ENCODE data around the gene LGMN. TPM values are rescaled to one million over a fixed set of nuclear protein-coding genes. Genes with fewer than 3 reads are reported as not detected.

Gene LGMN
- total RNA-seq = 1 to 10 TPM; 6.0 to 7.0 TPM
- polyA plus RNA-seq = 7.0 TPM

DNA sequence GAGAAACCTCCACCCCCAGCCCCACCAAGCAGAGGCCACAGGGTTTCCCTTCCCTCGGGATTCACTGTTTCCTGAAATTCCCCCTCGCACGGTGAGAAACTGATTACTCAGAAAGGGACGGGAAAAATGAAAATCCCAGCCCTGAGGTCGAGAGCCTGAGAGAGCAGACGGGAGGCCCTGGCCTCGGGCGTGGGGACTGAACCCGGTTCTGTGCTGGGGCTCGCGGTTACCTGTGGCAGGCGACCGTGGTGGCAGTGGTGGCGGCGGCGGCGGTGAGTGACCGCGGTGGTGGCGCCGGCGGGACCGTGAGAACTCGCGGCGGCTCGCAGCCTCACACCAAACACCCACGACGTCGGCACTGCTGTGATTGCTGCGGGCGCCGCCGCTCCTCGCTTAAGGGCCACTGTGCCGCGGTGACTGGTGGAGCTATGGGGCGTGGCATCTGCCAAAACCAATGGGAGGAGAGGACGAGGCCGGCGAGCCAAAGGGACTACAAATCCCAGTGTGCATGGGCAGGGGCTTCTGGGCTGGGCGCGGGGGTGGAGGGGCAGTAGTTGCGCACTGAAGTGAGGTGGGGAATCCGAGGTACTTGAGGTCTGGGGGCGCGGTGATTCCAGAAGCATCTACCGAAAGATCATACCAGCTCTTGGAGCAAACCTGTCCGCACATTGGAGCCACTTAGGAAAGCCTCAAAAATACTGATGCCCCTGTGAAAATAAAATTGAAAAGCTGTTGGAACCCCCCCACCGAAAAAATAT lies at the start of gene LGMN:
TSS of gene LGMN (minus strand) at position 369 of the 758 bp plus-strand sequence. CDS start 15,841 bp downstream, outside the sequence.
- peak within 1 kb of the TSS; percentile 73 to 91 (median 81) for H3K4me3 Mint-ChIP-seq
- peaks cover 3% of the 10 kb centered on the region for H3K27me3 ChIP-seq (ENCODE audit: insufficient read depth, low read length, poor library complexity, severe bottlenecking)
- peaks cover 32 to 38% (median 36%) of the 10 kb centered on the region in 3 donors for H3K4me1 Mint-ChIP-seq
- H3K36me3 Mint-ChIP-seq = peaks cover 0 to 1% (median 0%) of the 10 kb centered on the region in 3 donors
- H3K27ac Mint-ChIP-seq = peak within 1 kb of the TSS in 6 of 8 donors; percentile 16 to 89 (median 61)
- peak; percentile 59 to 86 (median 74) for DNase-seq
- H3K27me3 Mint-ChIP-seq = peaks cover 27 to 35% of the 10 kb centered on the region in 2 donors
- peaks cover 4% of the 10 kb centered on the region for H3K4me1 ChIP-seq (ENCODE audit: insufficient read depth, low read length)
- H3K4me3 ChIP-seq (ENCODE audit: low read length) = peak within 1 kb of the TSS; percentile 75
- ChIA-PET POLR2A (interaction anchor here (0.7 to 0.8 kb wide), 2 partner anchors 12 to 32 kb away, joined by 3 read pairs; no protein-coding TSS in a partner anchor), CTCF (no interaction called here)
- no peaks in the 10 kb centered on the region for H3K36me3 ChIP-seq (ENCODE audit: insufficient read depth, low read length)
- no peaks in the 10 kb centered on the region for H3K9me3 ChIP-seq (ENCODE audit: low read length)
- peaks cover 0 to 6% (median 0%) of the 10 kb centered on the region in 5 donors for H3K9me3 Mint-ChIP-seq
- no peak within 1 kb of the TSS for H3K27ac ChIP-seq (ENCODE audit: low read depth, low read length)

DNA sequence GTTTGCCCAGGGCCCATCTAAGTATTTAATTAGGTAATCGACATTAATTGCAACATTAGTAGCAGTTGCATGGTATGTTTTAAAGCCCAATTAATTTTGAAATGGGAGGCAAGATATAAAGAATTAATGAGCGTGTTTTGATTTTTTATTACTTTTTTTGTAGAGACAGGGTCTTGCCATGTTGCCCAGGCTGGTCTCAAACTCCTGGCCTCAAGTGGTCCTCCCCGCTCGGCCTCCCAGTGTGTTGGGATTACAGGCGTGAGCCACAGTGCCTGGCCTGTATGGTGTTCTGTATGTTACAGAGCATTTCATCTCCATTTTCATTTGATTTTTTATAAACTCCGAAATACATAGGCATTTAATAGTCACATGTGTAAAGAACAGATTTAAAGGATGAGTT lies 46.5 kb upstream of the LGMN start:
- H3K4me3 Mint-ChIP-seq = peak overlapping the region; percentile 79 to 97 (median 94)
- peaks cover 33 to 51% (median 46%) of the 10 kb centered on the region in 3 donors for H3K4me1 Mint-ChIP-seq
- Histone ChIP-seq H3K36me3 (ENCODE audit: insufficient read depth, low read length) (peaks cover 15% of the 10 kb centered on the region), H3K4me3 (ENCODE audit: low read length) (peak overlapping the region; percentile 83), H3K4me1 (ENCODE audit: insufficient read depth, low read length) (peaks cover 27% of the 10 kb centered on the region), H3K27ac (ENCODE audit: low read depth, low read length) (peak overlapping the region; percentile 87), H3K9me3 (ENCODE audit: low read length) (no peaks in the 10 kb centered on the region), H3K27me3 (ENCODE audit: insufficient read depth, low read length, poor library complexity, severe bottlenecking) (no peaks in the 10 kb centered on the region)
- peaks cover under 1 to 14% (median 10%) of the 10 kb centered on the region in 5 donors for H3K9me3 Mint-ChIP-seq
- ChIA-PET CTCF (no interaction called here), POLR2A (no interaction called here)
- peak overlapping the region; percentile 71 to 97 (median 90) for H3K27ac Mint-ChIP-seq
- no peak for DNase-seq
- peaks cover 0 to 4% of the 10 kb centered on the region in 2 donors for H3K27me3 Mint-ChIP-seq
- H3K36me3 Mint-ChIP-seq = peaks cover 4 to 37% (median 7%) of the 10 kb centered on the region in 3 donors

DNA sequence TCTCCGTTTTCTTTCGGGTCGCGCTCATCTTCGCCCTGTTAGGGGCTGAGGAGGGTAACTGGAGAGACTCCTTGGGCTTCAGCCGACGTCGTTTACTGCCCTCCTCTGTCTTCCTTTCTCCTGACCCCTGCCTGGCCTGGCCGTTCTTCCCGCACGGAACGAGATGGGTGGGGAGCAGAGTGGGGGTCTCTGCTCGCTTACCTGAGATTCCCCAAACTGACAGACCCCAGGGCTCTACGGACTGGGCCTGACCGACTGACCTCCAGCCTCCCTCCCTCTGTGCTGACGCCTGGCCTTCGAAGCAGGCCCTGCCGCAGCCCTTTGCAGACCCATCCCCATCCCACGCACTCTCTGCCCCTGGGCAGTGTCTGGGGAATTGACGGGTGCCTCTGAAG lies 46.1 kb upstream of the LGMN start:
- ChIA-PET POLR2A (interaction anchor here (0.9 to 1.2 kb wide), 2 partner anchors 144 to 673 kb away, joined by 3 read pairs; partner anchors contain the start of genes CPSF2 and NDUFB1), CTCF (no interaction called here)
- no peak for DNase-seq
- H3K36me3 ChIP-seq (ENCODE audit: insufficient read depth, low read length) = peaks cover 15% of the 10 kb centered on the region
- peaks cover 4 to 33% (median 10%) of the 10 kb centered on the region in 3 donors for H3K36me3 Mint-ChIP-seq
- H3K27me3 Mint-ChIP-seq = peaks cover 0 to 4% of the 10 kb centered on the region in 2 donors
- H3K27ac ChIP-seq (ENCODE audit: low read depth, low read length) = peak overlapping the region; percentile 87
- peak overlapping the region; percentile 71 to 97 (median 92) for H3K27ac Mint-ChIP-seq
- peak overlapping the region; percentile 83 for H3K4me3 ChIP-seq (ENCODE audit: low read length)
- peaks cover 24% of the 10 kb centered on the region for H3K4me1 ChIP-seq (ENCODE audit: insufficient read depth, low read length)
- peaks cover 29 to 47% (median 42%) of the 10 kb centered on the region in 3 donors for H3K4me1 Mint-ChIP-seq
- no peaks in the 10 kb centered on the region for H3K27me3 ChIP-seq (ENCODE audit: insufficient read depth, low read length, poor library complexity, severe bottlenecking)
- H3K9me3 Mint-ChIP-seq = peaks cover 5 to 19% (median 14%) of the 10 kb centered on the region in 5 donors
- peaks cover 3% of the 10 kb centered on the region for H3K9me3 ChIP-seq (ENCODE audit: low read length)
- peak overlapping the region; percentile 79 to 97 (median 94) for H3K4me3 Mint-ChIP-seq

DNA sequence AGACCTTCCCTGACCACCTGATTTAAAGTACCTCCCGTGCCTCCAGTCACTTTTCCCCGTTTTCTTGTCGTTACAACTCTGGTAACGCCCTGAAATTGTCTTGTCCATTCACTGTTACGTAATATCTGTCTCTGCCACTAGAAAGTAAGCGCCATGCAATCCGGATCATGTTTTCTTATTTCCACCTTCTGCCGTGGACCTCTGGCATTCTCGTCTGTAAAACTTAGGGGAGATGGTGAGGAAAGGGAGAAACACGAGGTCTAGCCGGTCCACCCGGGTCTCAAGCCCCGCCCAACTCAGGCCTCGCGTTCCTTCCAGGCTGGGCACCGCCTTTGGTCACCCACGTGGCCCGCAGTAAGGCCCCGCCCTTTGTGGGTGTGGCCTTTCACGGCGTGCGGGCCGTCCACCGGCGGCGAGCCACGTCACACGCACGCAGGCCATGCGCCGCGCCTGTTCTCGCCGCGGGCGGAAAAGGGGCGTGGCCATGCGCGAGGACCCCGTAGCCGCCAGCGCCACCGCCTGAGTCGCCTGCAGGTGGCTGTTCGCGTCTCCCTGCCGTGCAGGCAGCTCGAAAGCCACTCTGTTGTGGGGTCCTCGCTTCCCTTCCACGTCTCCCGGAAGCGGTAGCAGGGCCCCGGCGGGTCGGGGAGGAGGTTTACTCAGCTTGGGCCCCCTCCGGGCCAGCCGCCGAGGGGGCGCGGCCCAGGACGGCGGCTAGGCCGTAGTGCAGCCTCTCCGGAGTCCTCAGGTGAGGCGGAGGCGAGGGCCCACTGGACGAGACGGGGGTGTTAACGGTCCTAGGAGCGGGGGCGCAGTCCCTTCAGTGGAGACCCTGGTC lies 45.5 kb upstream of the LGMN start, which contains the start of gene GOLGA5:
TSS of gene GOLGA5 (plus strand) at position 597 of the 838 bp plus-strand sequence. CDS start 3,133 bp downstream, outside the sequence.
- Mint-ChIP-seq H3K27ac (peak within 1 kb of the TSS; percentile 71 to 97 (median 92)), H3K4me3 (peak within 1 kb of the TSS; percentile 79 to 97 (median 94)), H3K36me3 (peaks cover 4 to 34% (median 16%) of the 10 kb centered on the region in 3 donors), H3K4me1 (peaks cover 29 to 47% (median 42%) of the 10 kb centered on the region in 3 donors), H3K27me3 (peaks cover 0 to 4% of the 10 kb centered on the region in 2 donors), H3K9me3 (peaks cover 10 to 25% (median 18%) of the 10 kb centered on the region in 5 donors)
- Histone ChIP-seq H3K4me1 (ENCODE audit: insufficient read depth, low read length) (peaks cover 24% of the 10 kb centered on the region), H3K4me3 (ENCODE audit: low read length) (peak within 1 kb of the TSS; percentile 83), H3K27me3 (ENCODE audit: insufficient read depth, low read length, poor library complexity, severe bottlenecking) (no peaks in the 10 kb centered on the region), H3K36me3 (ENCODE audit: insufficient read depth, low read length) (peaks cover 15% of the 10 kb centered on the region), H3K27ac (ENCODE audit: low read depth, low read length) (peak within 1 kb of the TSS; percentile 87), H3K9me3 (ENCODE audit: low read length) (peaks cover 6% of the 10 kb centered on the region)
- POLR2A ChIA-PET = interaction anchor here (0.9 to 1.2 kb wide), 2 partner anchors 143 to 672 kb away, joined by 3 read pairs; partner anchors contain the start of genes CPSF2 and NDUFB1
- CTCF ChIA-PET = interaction anchor here (1.0 kb wide), 1 partner anchor 10 kb away, joined by 3 read pairs; no protein-coding TSS in a partner anchor
- peak; percentile 97 to 100 (median 99) for DNase-seq

DNA sequence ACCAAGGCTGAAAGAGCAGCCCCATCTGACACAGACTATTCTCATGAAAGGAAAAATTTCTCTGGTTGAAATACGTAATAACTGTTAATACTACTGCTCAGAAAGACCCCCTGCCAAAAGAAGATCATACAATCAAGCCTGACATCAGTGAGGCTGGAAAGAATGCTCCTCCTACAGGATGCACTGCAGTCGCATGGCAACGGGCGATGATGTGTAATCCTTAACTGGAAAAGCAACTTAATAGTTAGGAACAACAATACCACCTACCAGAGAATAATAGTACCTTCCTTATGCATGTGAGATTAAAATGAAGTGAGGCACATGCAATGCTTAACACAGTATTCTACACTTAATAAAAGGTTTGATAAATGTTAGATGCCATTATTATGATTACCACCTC lies 44.5 kb upstream of the LGMN start:
- peaks cover 6% of the 10 kb centered on the region for H3K9me3 ChIP-seq (ENCODE audit: low read length)
- H3K27ac ChIP-seq (ENCODE audit: low read depth, low read length) = no peak overlapping the region
- peak overlapping the region in 4 of 8 donors; percentile 59 to 90 (median 80) for H3K27ac Mint-ChIP-seq
- peaks cover 24% of the 10 kb centered on the region for H3K4me1 ChIP-seq (ENCODE audit: insufficient read depth, low read length)
- H3K27me3 Mint-ChIP-seq = peaks cover 0 to 4% of the 10 kb centered on the region in 2 donors
- POLR2A ChIA-PET = no interaction called here
- H3K4me3 ChIP-seq (ENCODE audit: low read length) = no peak overlapping the region
- peaks cover 25 to 36% (median 36%) of the 10 kb centered on the region in 3 donors for H3K4me1 Mint-ChIP-seq
- H3K36me3 Mint-ChIP-seq = peaks cover under 1 to 25% (median 16%) of the 10 kb centered on the region in 3 donors
- H3K9me3 Mint-ChIP-seq = peaks cover 10 to 28% (median 21%) of the 10 kb centered on the region in 5 donors
- H3K36me3 ChIP-seq (ENCODE audit: insufficient read depth, low read length) = peaks cover 7% of the 10 kb centered on the region
- no peaks in the 10 kb centered on the region for H3K27me3 ChIP-seq (ENCODE audit: insufficient read depth, low read length, poor library complexity, severe bottlenecking)
- peak overlapping the region in 2 of 7 donors; percentile 38 to 96 for H3K4me3 Mint-ChIP-seq
- CTCF ChIA-PET = interaction anchor here (1.0 kb wide), 1 partner anchor 9 kb away, joined by 3 read pairs; no protein-coding TSS in a partner anchor
- DNase-seq = no peak

DNA sequence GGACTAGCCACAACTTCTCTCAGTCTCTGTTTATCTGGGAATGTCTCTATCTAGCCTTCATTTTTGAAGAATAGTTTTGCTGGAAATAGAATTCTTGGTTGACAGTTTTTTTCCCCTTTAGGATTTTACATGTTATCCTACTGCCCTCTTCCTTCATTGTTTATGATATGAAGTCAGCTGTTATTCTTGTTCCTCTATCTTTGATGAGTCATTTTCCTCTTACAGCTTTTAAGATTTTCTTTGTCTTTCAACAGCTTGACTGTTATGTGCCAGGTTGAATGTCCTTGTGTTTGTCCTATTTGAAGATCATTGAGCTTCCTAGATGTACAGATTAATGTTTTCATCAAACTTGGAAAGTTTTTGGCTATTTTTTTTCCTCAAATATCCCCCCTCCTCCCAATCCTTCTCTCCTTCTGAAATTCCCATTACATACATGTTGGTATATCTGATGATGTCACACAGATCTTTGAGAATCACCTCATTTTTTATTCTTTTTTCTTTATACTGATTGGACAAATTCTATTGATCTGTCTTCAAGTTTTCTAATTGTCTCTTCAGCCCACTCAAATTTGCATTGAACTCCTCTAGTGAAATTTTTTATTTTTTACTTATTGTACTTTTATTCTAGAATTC lies 41.1 kb upstream of the LGMN start:
- ChIA-PET CTCF (no interaction called here), POLR2A (no interaction called here)
- Histone ChIP-seq H3K9me3 (ENCODE audit: low read length) (peaks cover 6% of the 10 kb centered on the region), H3K4me1 (ENCODE audit: insufficient read depth, low read length) (peaks cover 6% of the 10 kb centered on the region), H3K4me3 (ENCODE audit: low read length) (no peak overlapping the region), H3K27me3 (ENCODE audit: insufficient read depth, low read length, poor library complexity, severe bottlenecking) (no peaks in the 10 kb centered on the region), H3K27ac (ENCODE audit: low read depth, low read length) (no peak overlapping the region), H3K36me3 (ENCODE audit: insufficient read depth, low read length) (no peaks in the 10 kb centered on the region)
- Mint-ChIP-seq H3K4me1 (peaks cover 5 to 8% (median 8%) of the 10 kb centered on the region in 3 donors), H3K4me3 (peak overlapping the region in 1 of 7 donors; percentile 31), H3K36me3 (peaks cover 0 to 16% (median 6%) of the 10 kb centered on the region in 3 donors), H3K27ac (no peak overlapping the region), H3K27me3 (peaks cover 0 to 4% of the 10 kb centered on the region in 2 donors), H3K9me3 (peaks cover 10 to 28% (median 21%) of the 10 kb centered on the region in 5 donors)
- DNase-seq = no peak

DNA sequence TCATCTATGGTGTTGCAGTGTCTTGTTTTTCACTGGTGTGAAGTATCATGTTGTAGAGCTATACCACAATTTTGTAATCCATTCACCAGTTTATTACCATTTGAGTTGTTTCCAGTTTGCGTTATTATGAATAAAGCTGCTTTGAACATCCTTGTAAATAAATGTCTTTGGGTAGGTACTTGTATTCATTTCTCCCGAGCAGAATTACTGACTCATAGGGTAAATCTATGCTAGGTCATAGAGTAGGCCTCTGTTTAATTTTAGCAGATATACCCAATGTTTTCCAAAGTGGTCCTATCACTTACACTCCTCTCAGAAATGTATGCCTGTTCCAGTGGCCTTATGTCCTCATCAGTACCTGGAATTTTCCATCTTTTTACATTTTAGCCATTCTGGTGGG lies 39.1 kb upstream of the LGMN start:
- Mint-ChIP-seq H3K9me3 (peaks cover 10 to 28% (median 21%) of the 10 kb centered on the region in 5 donors), H3K4me1 (no peaks in the 10 kb centered on the region), H3K4me3 (no peak overlapping the region), H3K36me3 (peaks cover 0 to 16% (median 1%) of the 10 kb centered on the region in 3 donors), H3K27me3 (peaks cover 0 to 4% of the 10 kb centered on the region in 2 donors), H3K27ac (no peak overlapping the region)
- Histone ChIP-seq H3K4me3 (ENCODE audit: low read length) (no peak overlapping the region), H3K36me3 (ENCODE audit: insufficient read depth, low read length) (no peaks in the 10 kb centered on the region), H3K4me1 (ENCODE audit: insufficient read depth, low read length) (no peaks in the 10 kb centered on the region), H3K27ac (ENCODE audit: low read depth, low read length) (no peak overlapping the region), H3K27me3 (ENCODE audit: insufficient read depth, low read length, poor library complexity, severe bottlenecking) (no peaks in the 10 kb centered on the region), H3K9me3 (ENCODE audit: low read length) (peaks cover 6% of the 10 kb centered on the region)
- no peak for DNase-seq
- ChIA-PET POLR2A (no interaction called here), CTCF (no interaction called here)

All from CD8-positive, alpha-beta memory T cell (primary cell).